Trophoblast cell (in vitro differentiated cells and primary cell): ENCODE data around the gene ARHGAP40.

Experiments used
- DNase-seq, 2 donors: peaks; one replicate each; pipeline ENCODE4 v3.0.0-alpha.2; 2016
- H2AFZ ChIP-seq: 2 replicates; pipeline ENCODE4 v1.6.1; 2013; ENCODE audit warnings: low read length, moderate library complexity, mild to moderate bottlenecking; ENCODE audit not compliant: insufficient read depth, poor library complexity
- H2AK5ac ChIP-seq: 2 replicates; pipeline ENCODE4 v1.6.1; 2013; ENCODE audit warnings: mild to moderate bottlenecking, low read length
- H2BK120ac ChIP-seq: 2 replicates; pipeline ENCODE4 v1.6.1; 2013; ENCODE audit warnings: low read length, mild to moderate bottlenecking, moderate library complexity; ENCODE audit not compliant: insufficient read depth, poor library complexity
- H2BK12ac ChIP-seq: 2 replicates; pipeline ENCODE4 v1.6.1; 2013; ENCODE audit warnings: mild to moderate bottlenecking, low read length, moderate library complexity
- H2BK5ac ChIP-seq: 2 replicates; pipeline ENCODE4 v1.6.1; 2013; ENCODE audit warnings: low read length, low read depth, moderate library complexity, mild to moderate bottlenecking; ENCODE audit not compliant: poor library complexity
- H3K14ac ChIP-seq: 2 replicates; pipeline ENCODE4 v1.6.1; 2013; ENCODE audit warnings: mild to moderate bottlenecking, low read length
- H3K18ac ChIP-seq: 2 replicates; pipeline ENCODE4 v1.6.1; 2013; ENCODE audit warnings: mild to moderate bottlenecking, low read length
- H3K23ac ChIP-seq: 2 replicates; pipeline ENCODE4 v1.6.1; 2013; ENCODE audit warnings: low read length
- H3K27ac ChIP-seq: 2 replicates; pipeline ENCODE4 v1.5.1; 2013; ENCODE audit warnings: low read depth, mild to moderate bottlenecking, inconsistent platforms, low read length, moderate library complexity
- H3K27me3 ChIP-seq: 2 replicates; pipeline ENCODE4 v1.6.1; 2013; ENCODE audit warnings: inconsistent platforms, mild to moderate bottlenecking, low read length, moderate library complexity; ENCODE audit not compliant: insufficient read depth
- H3K36me3 ChIP-seq, 2 experiments: 1 replicate in 1 of 2; 2 replicates in 1 of 2; pipeline ENCODE4 v1.6.1; 2013; ENCODE audit warnings: low read length in 2 of 2, mild to moderate bottlenecking in 2 of 2, moderate library complexity in 1 of 2; ENCODE audit not compliant: insufficient read depth in 2 of 2, control insufficient read depth in 1 of 2
- H3K4ac ChIP-seq: 2 replicates; pipeline ENCODE4 v1.6.1; 2013; ENCODE audit warnings: low read depth, mild to moderate bottlenecking, low read length, moderate library complexity
- H3K4me1 ChIP-seq, 2 experiments: 1 replicate in 1 of 2; 2 replicates in 1 of 2; pipeline ENCODE4 v1.6.1; 2013; ENCODE audit warnings: low read length in 2 of 2, mild to moderate bottlenecking in 2 of 2, moderate library complexity in 1 of 2; ENCODE audit not compliant: insufficient read depth in 2 of 2, control insufficient read depth in 1 of 2
- H3K4me2 ChIP-seq: 2 replicates; pipeline ENCODE4 v1.6.1; 2013; ENCODE audit warnings: inconsistent platforms, mild to moderate bottlenecking, low read length, moderate library complexity
- H3K4me3 ChIP-seq: 2 replicates; pipeline ENCODE4 v1.5.1; 2013; ENCODE audit warnings: mild to moderate bottlenecking, low read depth, low read length, inconsistent platforms
- H3K79me1 ChIP-seq: one replicate; pipeline ENCODE4 v1.6.1; 2013; ENCODE audit warnings: low read length
- H3K79me2 ChIP-seq: 2 replicates; pipeline ENCODE4 v1.6.1; 2013; ENCODE audit warnings: low read length, mild to moderate bottlenecking; ENCODE audit not compliant: control insufficient read depth, insufficient read depth, poor library complexity
- H3K9ac ChIP-seq: 2 replicates; pipeline ENCODE4 v1.6.1; 2013; ENCODE audit warnings: mild to moderate bottlenecking, low read length
- H3K9me3 ChIP-seq: 2 replicates; pipeline ENCODE4 v1.6.1; 2013; ENCODE audit warnings: low read depth, mild to moderate bottlenecking, control low read depth, inconsistent platforms, low read length; ENCODE audit not compliant: insufficient read depth
- H4K12ac ChIP-seq: 2 replicates; pipeline ENCODE4 v1.6.1; 2013; ENCODE audit warnings: low read depth, mild to moderate bottlenecking, low read length, moderate library complexity
- H4K8ac ChIP-seq: 2 replicates; pipeline ENCODE4 v1.6.1; 2013; ENCODE audit warnings: low read depth, mild to moderate bottlenecking, low read length, moderate library complexity
- H4K91ac ChIP-seq: one replicate; pipeline ENCODE4 v1.6.1; 2013; ENCODE audit warnings: low read depth, mild to moderate bottlenecking, low read length, moderate library complexity
- WGBS: extraction: QIAGEN DNeasy Blood & Tissue Kit; methylation state at CpG from one replicate; pipeline ENCODE4 v1.1.7; 2013; ENCODE audit warnings: missing lambda C conversion rate; ENCODE audit not compliant: insufficient read length, insufficient coverage; ENCODE audit errors: extremely low coverage; 5-methylcytosine and 5-hydroxymethylcytosine counted together

The ARHGAP40 gene

DNA sequence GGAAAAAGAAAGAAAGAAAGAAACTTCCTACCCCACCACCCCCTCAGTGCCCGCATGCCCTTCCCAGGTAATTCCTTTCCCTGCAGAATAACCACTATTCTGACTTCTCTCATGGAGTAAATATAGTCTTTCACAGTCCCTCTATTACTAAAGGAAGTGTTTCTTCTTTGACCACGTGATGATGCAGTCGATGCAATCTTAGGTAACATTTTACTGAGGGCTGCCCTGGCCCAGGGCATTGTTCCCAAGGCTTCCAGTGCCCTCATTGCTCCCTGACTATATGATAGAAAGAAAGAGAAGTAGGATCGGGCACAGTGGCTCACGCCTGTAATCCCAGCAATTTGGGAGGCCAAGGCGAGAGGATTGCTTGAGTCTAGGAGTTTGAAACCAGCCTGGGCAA lies 29.1 kb downstream of the ARHGAP40 start:
- no peak for DNase-seq
- no CpG with 5 or more reads among the region's 6 CpGs for WGBS
- H3K36me3 ChIP-seq = peaks cover 0 to 5% of the 10 kb centered on the region in 2 experiments
- H3K4me3 ChIP-seq = no peak overlapping the region
- no peak overlapping the region for H4K12ac ChIP-seq
- H2AK5ac ChIP-seq = no peak overlapping the region
- no peak overlapping the region for H3K14ac ChIP-seq
- no peak overlapping the region for H2BK5ac ChIP-seq
- no peak overlapping the region for H2AFZ ChIP-seq
- H3K27ac ChIP-seq = no peak overlapping the region
- no peak overlapping the region for H3K4me2 ChIP-seq
- H3K9me3 ChIP-seq = peaks cover 4% of the 10 kb centered on the region
- H3K79me1 ChIP-seq = no peaks in the 10 kb centered on the region
- H4K91ac ChIP-seq = no peak overlapping the region
- no peak overlapping the region for H3K18ac ChIP-seq
- no peaks in the 10 kb centered on the region for H3K79me2 ChIP-seq
- peaks cover 11 to 13% of the 10 kb centered on the region in 2 experiments for H3K4me1 ChIP-seq
- H2BK12ac ChIP-seq = no peak overlapping the region
- H3K9ac ChIP-seq = no peak overlapping the region
- no peaks in the 10 kb centered on the region for H3K27me3 ChIP-seq
- no peak overlapping the region for H3K4ac ChIP-seq
- H2BK120ac ChIP-seq = no peak overlapping the region
- no peak overlapping the region for H3K23ac ChIP-seq
- H4K8ac ChIP-seq = no peak overlapping the region

DNA sequence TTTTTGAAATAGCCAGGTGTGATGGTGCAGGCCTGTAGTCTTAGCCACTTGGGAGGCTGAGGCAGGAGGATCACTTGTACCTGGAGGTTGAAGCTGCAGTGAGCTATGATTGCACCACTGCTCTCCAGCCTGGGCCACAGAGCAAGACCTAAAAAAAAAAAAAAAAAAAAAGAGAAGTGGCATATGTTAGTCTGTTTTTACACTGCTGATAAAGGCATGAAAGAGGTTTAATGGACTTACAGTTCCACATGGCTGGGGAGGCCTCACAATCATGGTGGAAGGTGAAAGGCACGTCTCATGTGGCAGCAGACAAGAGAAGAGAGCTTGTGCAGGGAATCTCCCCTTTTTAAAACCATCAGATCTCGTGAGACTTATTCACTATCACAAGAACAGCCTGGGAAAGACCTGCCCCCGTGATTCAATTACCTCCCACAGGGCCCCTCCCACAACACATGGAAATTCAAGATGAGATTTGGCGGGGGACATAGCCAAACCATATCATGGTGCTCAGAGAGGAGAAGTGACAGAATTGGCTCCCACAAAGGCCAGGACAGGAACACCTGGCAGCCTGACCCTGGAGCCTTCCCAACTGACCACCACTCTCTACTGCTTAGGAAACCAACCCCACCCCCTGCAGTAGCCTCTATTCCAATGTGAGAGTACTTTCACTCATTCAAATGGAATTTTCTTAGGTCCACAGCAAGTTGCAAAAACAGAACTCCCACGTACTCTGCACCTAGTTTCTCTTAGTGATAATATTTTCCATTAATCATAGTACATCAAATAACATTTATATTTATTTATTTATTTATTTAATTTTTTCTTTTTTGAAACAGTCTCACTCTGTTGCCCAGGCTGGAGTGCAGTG lies 29.8 kb downstream of the ARHGAP40 start:
- no peak overlapping the region for H3K4me3 ChIP-seq
- peaks cover 8% of the 10 kb centered on the region in 2 experiments for H3K4me1 ChIP-seq
- no peak overlapping the region for H3K14ac ChIP-seq
- no peak overlapping the region for H2BK12ac ChIP-seq
- H3K27ac ChIP-seq = no peak overlapping the region
- H2BK5ac ChIP-seq = no peak overlapping the region
- no peak overlapping the region for H3K4ac ChIP-seq
- no peak overlapping the region for H3K23ac ChIP-seq
- H3K79me1 ChIP-seq = no peaks in the 10 kb centered on the region
- no peaks in the 10 kb centered on the region for H3K27me3 ChIP-seq
- no peak overlapping the region for H2BK120ac ChIP-seq
- no peak overlapping the region for H4K12ac ChIP-seq
- H2AK5ac ChIP-seq = no peak overlapping the region
- no peak overlapping the region for H4K8ac ChIP-seq
- no CpG with 5 or more reads among the region's 5 CpGs for WGBS
- no peak for DNase-seq
- H3K18ac ChIP-seq = no peak overlapping the region
- no peak overlapping the region for H4K91ac ChIP-seq
- no peaks in the 10 kb centered on the region for H3K79me2 ChIP-seq
- no peak overlapping the region for H2AFZ ChIP-seq
- H3K4me2 ChIP-seq = no peak overlapping the region
- H3K36me3 ChIP-seq = peaks cover 0 to 5% of the 10 kb centered on the region in 2 experiments
- H3K9ac ChIP-seq = no peak overlapping the region
- H3K9me3 ChIP-seq = peaks cover 4% of the 10 kb centered on the region

GRCh38 chr20:38633577-38634093 lies 32.0 kb downstream of the ARHGAP40 start:
- H3K27me3 ChIP-seq = no peaks in the 10 kb centered on the region
- no peak overlapping the region for H3K4ac ChIP-seq
- no peak overlapping the region for H3K23ac ChIP-seq
- H4K8ac ChIP-seq = no peak overlapping the region
- no CpG with 5 or more reads among the region's 13 CpGs for WGBS
- no peak overlapping the region for H3K18ac ChIP-seq
- H3K9me3 ChIP-seq = peaks cover 2% of the 10 kb centered on the region
- H3K14ac ChIP-seq = no peak overlapping the region
- DNase-seq = peak; percentile 59 to 82
- H3K27ac ChIP-seq = no peak overlapping the region
- no peak overlapping the region for H4K91ac ChIP-seq
- no peaks in the 10 kb centered on the region for H3K79me1 ChIP-seq
- no peak overlapping the region for H2BK12ac ChIP-seq
- no peaks in the 10 kb centered on the region for H3K79me2 ChIP-seq
- H2BK120ac ChIP-seq = no peak overlapping the region
- H3K4me2 ChIP-seq = no peak overlapping the region
- H3K36me3 ChIP-seq = no peaks in the 10 kb centered on the region
- no peak overlapping the region for H2AK5ac ChIP-seq
- H3K4me1 ChIP-seq = peaks cover 5 to 8% of the 10 kb centered on the region in 2 experiments
- no peak overlapping the region for H4K12ac ChIP-seq
- no peak overlapping the region for H3K9ac ChIP-seq
- no peak overlapping the region for H2BK5ac ChIP-seq
- H2AFZ ChIP-seq = no peak overlapping the region
- no peak overlapping the region for H3K4me3 ChIP-seq

GRCh38 chr20:38635721-38636288 lies 34.2 kb downstream of the ARHGAP40 start:
- no peaks in the 10 kb centered on the region for H3K79me2 ChIP-seq
- H3K9me3 ChIP-seq = no peaks in the 10 kb centered on the region
- no peak overlapping the region for H3K14ac ChIP-seq
- no peak overlapping the region for H3K4me3 ChIP-seq
- H3K79me1 ChIP-seq = no peaks in the 10 kb centered on the region
- H3K18ac ChIP-seq = no peak overlapping the region
- H3K27me3 ChIP-seq = no peaks in the 10 kb centered on the region
- no peaks in the 10 kb centered on the region for H3K36me3 ChIP-seq
- no peak overlapping the region for H2BK5ac ChIP-seq
- WGBS = no CpG with 5 or more reads among the region's 3 CpGs
- no peak overlapping the region for H4K91ac ChIP-seq
- H3K27ac ChIP-seq = no peak overlapping the region
- no peak overlapping the region for H4K8ac ChIP-seq
- H2AFZ ChIP-seq = no peak overlapping the region
- H2AK5ac ChIP-seq = no peak overlapping the region
- no peak overlapping the region for H4K12ac ChIP-seq
- no peak overlapping the region for H3K23ac ChIP-seq
- no peak overlapping the region for H2BK12ac ChIP-seq
- no peak overlapping the region for H3K4me2 ChIP-seq
- H3K9ac ChIP-seq = no peak overlapping the region
- no peaks in the 10 kb centered on the region for H3K4me1 ChIP-seq
- DNase-seq = peak in 1 of 2 donors; percentile 16
- H2BK120ac ChIP-seq = no peak overlapping the region
- H3K4ac ChIP-seq = no peak overlapping the region
